Calu3 (cell line): ENCODE measurements around the gene ZNF586. TPM values are rescaled to one million over a fixed set of nuclear protein-coding genes. Genes with fewer than 3 reads are reported as not detected.
"Not testable (repeated sequence)": the region's sequence is repeated elsewhere in the genome, so short reads cannot be mapped to it uniquely, and the experiment has no call there.

ENCODE experiments used
- BruUV-seq: library from RNA; stranded (reverse); fragments of 400-500 nt; replicated peaks from 2 replicates; lab custom pipeline; 2021; lab: Mats Ljungman, UMichigan
- CTCF ChIA-PET: fragments of 300-600 bp; sonication (Branson Sonifier 250); formaldehyde crosslinking; loops from one replicate; lab custom pipeline; 2022; ENCODE audit warnings: antibody characterized with exemption; lab: Charles Lee
- DNase-seq: peaks from one replicate; pipeline ENCODE4 v3.0.0; 2022
- H3K27ac Mint-ChIP-seq: one replicate; pipeline ENCODE4 v1.8.0; 2022; ENCODE audit warnings: mixed read lengths; ENCODE audit not compliant: unreplicated experiment
- H3K27me3 Mint-ChIP-seq: one replicate; pipeline ENCODE4 v1.8.0; 2022; ENCODE audit warnings: mixed read lengths; ENCODE audit not compliant: unreplicated experiment
- H3K36me3 Mint-ChIP-seq: one replicate; pipeline ENCODE4 v1.8.0; 2022; ENCODE audit warnings: mild to moderate bottlenecking, moderate library complexity, mixed read lengths; ENCODE audit not compliant: insufficient read depth, unreplicated experiment
- H3K4me1 Mint-ChIP-seq: one replicate; pipeline ENCODE4 v1.8.0; 2022; ENCODE audit warnings: mild to moderate bottlenecking, low read depth, mixed read lengths; ENCODE audit not compliant: unreplicated experiment
- H3K4me3 Mint-ChIP-seq: one replicate; pipeline ENCODE4 v1.8.0; 2022; ENCODE audit warnings: mild to moderate bottlenecking, low read depth, moderate library complexity, mixed read lengths; ENCODE audit not compliant: unreplicated experiment
- H3K9me3 Mint-ChIP-seq: one replicate; pipeline ENCODE4 v1.8.0; 2022; ENCODE audit warnings: low read depth, mixed read lengths; ENCODE audit not compliant: unreplicated experiment
- intact Hi-C: fragments of 100-400 bp; cut with micrococcal nuclease; formaldehyde crosslinking; loops from one replicate; pipeline ENCODE4 v1.10.0; 2022; ENCODE audit not compliant: unreplicated experiment
- total RNA-seq: library from RNA; stranded (reverse); gene quantifications from 2 replicates; pipeline ENCODE4 v1.2.3, GENCODE V29; 2022
- TF ChIP-seq, protein P1 (sequence below): fragments of 200-600 bp; IDR thresholded peaks from one replicate; pipeline ENCODE4 v1.8.0; 2022; ENCODE audit warnings: antibody characterized with exemption; ENCODE audit not compliant: unreplicated experiment

Gene ZNF586
- total RNA-seq, 1 experiment from 2014 or later: 22.9 TPM

DNA sequence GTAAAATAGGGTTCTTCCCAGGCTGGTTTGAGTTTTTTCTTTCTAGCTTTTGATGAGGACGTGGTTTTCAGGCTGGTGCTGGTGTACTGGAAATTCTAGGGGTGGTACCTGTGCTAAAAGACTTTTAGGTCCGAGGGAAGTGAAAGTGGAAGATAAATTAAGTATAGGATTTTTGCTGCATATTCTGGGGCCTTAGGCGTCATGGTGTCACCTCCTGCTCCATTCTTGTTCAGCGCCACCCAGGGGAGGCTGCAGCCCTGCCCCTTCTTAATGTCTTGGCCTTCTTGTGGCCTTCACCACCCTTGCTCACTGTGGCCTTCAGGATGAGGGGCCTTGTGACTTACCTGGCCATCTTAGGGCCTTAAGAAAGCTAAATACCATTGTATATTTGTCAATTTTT lies 32.8 kb downstream of the ZNF586 start:
- Mint-ChIP-seq H3K4me1 (peaks cover 50% of the 10 kb centered on the region), H3K9me3 (no peaks in the 10 kb centered on the region), H3K27ac (peak overlapping the region; percentile 13), H3K4me3 (no peak overlapping the region), H3K36me3 (peaks cover 63% of the 10 kb centered on the region), H3K27me3 (no peaks in the 10 kb centered on the region)
- intact Hi-C loops: no loop called here
- BruUV-seq: no TSS peak
- TF ChIP-seq, protein P1, sequence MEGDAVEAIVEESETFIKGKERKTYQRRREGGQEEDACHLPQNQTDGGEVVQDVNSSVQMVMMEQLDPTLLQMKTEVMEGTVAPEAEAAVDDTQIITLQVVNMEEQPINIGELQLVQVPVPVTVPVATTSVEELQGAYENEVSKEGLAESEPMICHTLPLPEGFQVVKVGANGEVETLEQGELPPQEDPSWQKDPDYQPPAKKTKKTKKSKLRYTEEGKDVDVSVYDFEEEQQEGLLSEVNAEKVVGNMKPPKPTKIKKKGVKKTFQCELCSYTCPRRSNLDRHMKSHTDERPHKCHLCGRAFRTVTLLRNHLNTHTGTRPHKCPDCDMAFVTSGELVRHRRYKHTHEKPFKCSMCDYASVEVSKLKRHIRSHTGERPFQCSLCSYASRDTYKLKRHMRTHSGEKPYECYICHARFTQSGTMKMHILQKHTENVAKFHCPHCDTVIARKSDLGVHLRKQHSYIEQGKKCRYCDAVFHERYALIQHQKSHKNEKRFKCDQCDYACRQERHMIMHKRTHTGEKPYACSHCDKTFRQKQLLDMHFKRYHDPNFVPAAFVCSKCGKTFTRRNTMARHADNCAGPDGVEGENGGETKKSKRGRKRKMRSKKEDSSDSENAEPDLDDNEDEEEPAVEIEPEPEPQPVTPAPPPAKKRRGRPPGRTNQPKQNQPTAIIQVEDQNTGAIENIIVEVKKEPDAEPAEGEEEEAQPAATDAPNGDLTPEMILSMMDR: no peak
- CTCF ChIA-PET: no interaction called here
- no peak for DNase-seq

DNA sequence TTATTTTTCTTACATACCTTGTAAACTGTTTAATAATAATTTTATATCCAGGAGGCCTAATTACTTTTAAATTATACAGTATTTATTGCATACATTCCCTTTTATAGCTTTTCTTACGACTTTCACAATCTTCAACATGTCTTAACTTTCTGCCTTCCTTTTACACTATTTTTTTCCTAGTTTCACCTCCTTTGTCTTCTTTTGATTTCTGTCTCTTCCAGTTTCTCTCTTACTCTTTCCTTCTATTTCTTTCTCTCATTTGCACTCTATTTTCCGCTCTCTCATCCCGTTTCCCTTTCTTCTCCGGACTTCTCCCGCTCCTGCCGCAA lies 33.8 kb downstream of the ZNF586 start:
- DNase-seq: no peak
- peaks cover 50% of the 10 kb centered on the region for H3K4me1 Mint-ChIP-seq
- no peaks in the 10 kb centered on the region for H3K27me3 Mint-ChIP-seq
- peak overlapping the region; percentile 70 for H3K4me3 Mint-ChIP-seq
- intact Hi-C loops: no loop called here
- peaks cover 71% of the 10 kb centered on the region for H3K36me3 Mint-ChIP-seq
- peak overlapping the region; percentile 37 for H3K27ac Mint-ChIP-seq
- H3K9me3 Mint-ChIP-seq: no peaks in the 10 kb centered on the region
- no TSS peak for BruUV-seq
- TF ChIP-seq, protein P1: no peak
- CTCF ChIA-PET: no interaction called here

DNA sequence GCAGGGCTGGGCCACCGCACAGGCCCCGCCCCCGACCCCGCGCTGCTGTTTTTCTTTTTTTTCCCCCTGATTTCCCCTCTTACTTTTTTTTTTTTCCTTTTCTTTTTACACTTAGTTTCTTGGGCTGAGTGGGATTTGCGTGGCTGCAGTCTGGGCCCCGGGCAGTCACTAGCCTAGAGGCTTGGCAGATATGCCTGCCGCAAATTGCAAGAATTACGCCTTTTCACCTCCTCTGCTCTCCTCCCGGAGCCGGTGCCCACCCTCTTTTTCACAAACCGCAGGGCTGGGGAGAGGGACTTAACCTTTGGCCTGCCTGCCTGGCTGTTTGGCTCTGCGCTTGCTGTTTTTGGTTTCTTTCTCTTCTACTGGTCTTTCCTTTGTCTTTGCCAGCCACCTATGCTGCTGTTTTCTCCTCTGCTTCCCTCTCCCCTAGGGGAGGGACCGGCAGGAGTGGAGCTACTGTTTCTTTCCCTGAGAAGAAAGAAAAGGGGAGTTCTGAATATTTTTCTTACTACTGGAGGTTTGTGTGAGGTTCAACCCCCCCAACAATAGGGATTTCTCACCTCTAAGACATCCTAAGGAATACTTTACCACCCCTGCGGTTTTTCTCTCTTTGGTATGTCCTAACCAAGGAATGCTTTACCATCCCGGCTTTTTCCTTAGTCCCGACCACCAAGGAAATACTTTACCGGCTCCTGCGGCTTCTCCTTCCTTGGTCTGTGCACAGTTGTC lies 34.3 kb downstream of the ZNF586 start:
- Mint-ChIP-seq H3K4me3 (peak overlapping the region; percentile 70), H3K27ac (peak overlapping the region; percentile 37), H3K27me3 (no peaks in the 10 kb centered on the region), H3K36me3 (peaks cover 74% of the 10 kb centered on the region), H3K9me3 (no peaks in the 10 kb centered on the region), H3K4me1 (peaks cover 50% of the 10 kb centered on the region)
- DNase-seq: peak; percentile 43
- intact Hi-C loops: no loop called here
- TF ChIP-seq, protein P1: no peak
- CTCF ChIA-PET: interaction anchor here (1.1 kb wide), 1 partner anchor 9 kb away, joined by 4 read pairs; no protein-coding TSS in a partner anchor
- BruUV-seq: no TSS peak

DNA sequence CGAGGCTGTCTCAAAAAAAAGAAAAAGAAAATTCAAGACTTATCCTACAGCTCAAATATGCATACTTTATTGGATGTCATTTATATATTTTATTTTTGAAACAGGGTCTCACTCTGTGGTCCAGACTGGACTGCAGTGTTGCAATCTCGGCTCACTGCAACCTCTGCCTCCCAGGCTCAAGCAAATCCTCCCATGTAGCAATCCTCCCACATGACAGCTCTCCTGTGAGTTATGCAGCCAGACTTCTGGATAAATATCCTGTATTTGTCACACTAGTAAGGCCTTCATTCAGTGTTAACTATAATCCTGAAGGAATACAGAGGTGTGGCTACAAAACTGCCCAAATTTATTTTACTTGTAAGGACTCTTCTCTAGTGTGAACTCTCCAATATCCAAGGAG lies 38.1 kb downstream of the ZNF586 start:
- Mint-ChIP-seq H3K4me3 (no peak overlapping the region), H3K27ac (peak overlapping the region; percentile 15), H3K27me3 (no peaks in the 10 kb centered on the region), H3K36me3 (peaks cover 78% of the 10 kb centered on the region), H3K4me1 (peaks cover 48% of the 10 kb centered on the region), H3K9me3 (no peaks in the 10 kb centered on the region)
- CTCF ChIA-PET: no interaction called here
- intact Hi-C loops: no loop called here
- no peak for DNase-seq
- BruUV-seq: no TSS peak
- TF ChIP-seq, protein P1: no peak

DNA sequence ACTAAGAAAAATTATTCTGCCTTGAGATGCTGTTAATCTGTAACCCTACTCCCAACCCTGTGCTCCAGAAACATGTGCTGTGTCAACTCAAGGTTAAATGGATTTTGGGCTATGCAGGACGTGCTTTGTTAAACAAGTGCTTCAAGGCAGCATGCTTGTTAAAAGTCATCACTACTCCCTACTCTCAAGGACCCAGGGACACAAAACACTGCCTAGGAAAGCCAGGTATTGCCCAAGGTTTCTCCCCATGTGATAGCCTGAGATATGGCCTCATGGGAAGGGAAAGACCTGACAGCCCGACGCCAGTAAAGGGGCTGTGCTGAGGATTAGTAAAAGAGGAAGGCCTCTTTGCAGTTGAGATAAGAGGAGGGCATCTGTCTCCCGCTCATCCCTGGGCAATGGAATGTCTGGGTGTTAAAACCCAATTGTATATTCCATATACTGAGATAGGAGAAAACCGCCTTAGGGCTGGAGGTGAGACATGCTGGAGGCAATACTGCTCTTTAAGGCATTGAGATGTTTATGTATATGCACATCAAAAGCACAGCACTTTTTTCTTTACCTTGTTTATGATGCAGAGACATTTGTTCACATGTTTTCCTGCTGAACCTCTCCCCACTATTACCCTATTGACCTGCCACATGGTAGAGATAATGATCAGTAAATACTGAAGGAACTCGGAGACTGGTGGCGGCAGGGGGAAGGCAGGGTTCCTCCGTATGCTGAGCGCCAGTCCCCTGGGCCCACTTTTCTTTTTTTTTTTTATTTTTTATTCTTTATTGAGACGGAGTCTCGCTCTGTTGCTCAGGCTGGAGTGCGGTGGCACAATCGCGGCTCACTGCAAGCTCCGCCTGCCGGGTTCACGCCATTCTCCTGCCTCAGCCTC lies 41.2 kb downstream of the ZNF586 start:
- not testable (repeated sequence) for DNase-seq, H3K27ac Mint-ChIP-seq, BruUV-seq, H3K4me3 Mint-ChIP-seq, H3K9me3 Mint-ChIP-seq, H3K27me3 Mint-ChIP-seq
- intact Hi-C loops: loop anchor here (5.0 to 10.0 kb wide), 2 partner anchors 42 to 126 kb away; partner anchors contain the start of gene ZNF551
- Mint-ChIP-seq H3K4me1 (peaks cover 46% of the 10 kb centered on the region), H3K36me3 (peaks cover 81% of the 10 kb centered on the region)
- CTCF ChIA-PET: interaction anchor here (0.7 kb wide), 1 partner anchor 511 kb away, joined by 3 read pairs; no protein-coding TSS in a partner anchor
